ENCODE data around the gene POGK.
A peak's percentile ranks its signal among the peaks of the same experiment; 100 is the strongest.
"Not testable (repeated sequence)": the region's sequence is repeated elsewhere in the genome, so short reads cannot be mapped to it uniquely, and the experiment has no call there.

POGK gene

GRCh38 chr1:166858726-166859419, 19.6 kb downstream of the POGK start:
- DNase-seq = no peak

GRCh38 chr1:166859597-166859996, 20.3 kb downstream of the POGK start:
- DNase-seq = no peak

GRCh38 chr1:166865926-166866325, 26.7 kb downstream of the POGK start:
- no peak for DNase-seq

- no peak for DNase-seq
These were observed 29.4 kb downstream of the POGK start for GRCh38 chr1:166868639-166869038.

GRCh38 chr1:166869318-166870099, 30.2 kb downstream of the POGK start:
- DNase-seq = no peak

- no peak for DNase-seq
These were observed 31.3 kb downstream of the POGK start for GRCh38 chr1:166870584-166870983.

- no peak for DNase-seq
These were observed 35.2 kb downstream of the POGK start for GRCh38 chr1:166874464-166874863.

- DNase-seq = peak; percentile 45
These were observed 36.0 kb downstream of the POGK start for GRCh38 chr1:166875302-166875733.

GRCh38 chr1:166875734-166876539, 36.7 kb downstream of the POGK start, which contains the start of gene TADA1:
TADA1 (minus strand) TSS chr1:166876264; CDS start chr1:166876233, 31 bp downstream.
- peak; percentile 98 for DNase-seq

GRCh38 chr1:166876540-166876838, 37.2 kb downstream of the POGK start:
- DNase-seq = no peak

GRCh38 chr1:166878173-166878917, 39.1 kb downstream of the POGK start:
- not testable (repeated sequence) for DNase-seq

GRCh38 chr1:166882893-166883292, 43.6 kb downstream of the POGK start:
- DNase-seq = no peak

- no peak for DNase-seq
These were observed 44.9 kb downstream of the POGK start for GRCh38 chr1:166884040-166884642.

GRCh38 chr1:166884971-166885370, 45.7 kb downstream of the POGK start:
- DNase-seq = peak; percentile 80

- DNase-seq = peak; percentile 15
These were observed 49.3 kb downstream of the POGK start for GRCh38 chr1:166888373-166889111.

- DNase-seq = no peak
These were observed 50.5 kb downstream of the POGK start for GRCh38 chr1:166889776-166890175.

- DNase-seq = no peak
These were observed 56.5 kb downstream of the POGK start for GRCh38 chr1:166895766-166896165.

GRCh38 chr1:166899769-166900168, 60.5 kb downstream of the POGK start:
- DNase-seq = no peak

GRCh38 chr1:166900987-166901386, 61.7 kb downstream of the POGK start:
- no peak for DNase-seq

GRCh38 chr1:166902279-166902678, 63.0 kb downstream of the POGK start:
- DNase-seq = peak; percentile 99

GRCh38 chr1:166903232-166903631, 64.0 kb downstream of the POGK start:
- DNase-seq = no peak

GRCh38 chr1:166905136-166905535, 65.9 kb downstream of the POGK start:
- DNase-seq = peak; percentile 6
